ENCODE data around the gene CCDC70.
A peak's percentile ranks its signal among the peaks of the same experiment; 100 is the strongest.

Gene CCDC70

DNA sequence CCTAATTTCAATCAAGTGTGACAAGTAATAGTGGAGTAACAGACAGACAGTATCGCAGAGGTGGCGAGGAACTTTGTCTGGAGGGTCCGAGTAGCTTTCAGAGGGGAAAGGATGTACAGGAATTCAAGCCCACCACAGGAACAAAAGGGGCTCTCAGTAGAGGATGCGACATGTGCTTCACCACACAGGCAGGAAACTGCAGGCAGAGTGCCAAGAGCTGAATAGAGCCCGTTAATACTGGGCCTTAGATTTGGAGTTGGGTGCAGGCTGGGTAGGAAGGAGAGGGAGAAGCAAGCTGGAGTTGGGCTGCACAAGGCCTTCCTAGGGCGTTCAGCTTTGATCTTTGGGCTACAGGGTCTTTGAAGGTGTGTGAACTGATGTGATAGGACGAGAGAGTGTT lies 1.2 kb downstream of the CCDC70 start:
- no peak for DNase-seq (ENCODE audit: low read depth in 2 of 2)

DNA sequence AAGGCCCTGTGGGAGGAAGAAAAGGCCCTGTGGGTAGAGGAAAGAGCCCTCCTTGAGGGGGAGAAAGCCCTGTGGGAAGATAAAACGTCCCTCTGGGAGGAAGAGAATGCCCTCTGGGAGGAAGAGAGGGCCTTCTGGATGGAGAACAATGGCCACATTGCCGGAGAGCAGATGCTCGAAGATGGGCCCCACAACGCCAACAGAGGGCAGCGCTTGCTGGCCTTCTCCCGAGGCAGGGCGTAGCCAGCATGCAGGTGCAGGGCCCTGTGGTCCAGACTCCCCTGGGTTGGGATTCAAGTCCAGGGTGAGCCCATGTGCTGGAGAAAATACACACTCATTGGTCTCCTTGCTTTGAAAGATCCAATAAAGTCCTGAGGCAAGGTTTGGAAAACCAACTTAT lies 4.1 kb downstream of the CCDC70 start:
- DNase-seq (ENCODE audit: low read depth in 2 of 2) = no peak

DNA sequence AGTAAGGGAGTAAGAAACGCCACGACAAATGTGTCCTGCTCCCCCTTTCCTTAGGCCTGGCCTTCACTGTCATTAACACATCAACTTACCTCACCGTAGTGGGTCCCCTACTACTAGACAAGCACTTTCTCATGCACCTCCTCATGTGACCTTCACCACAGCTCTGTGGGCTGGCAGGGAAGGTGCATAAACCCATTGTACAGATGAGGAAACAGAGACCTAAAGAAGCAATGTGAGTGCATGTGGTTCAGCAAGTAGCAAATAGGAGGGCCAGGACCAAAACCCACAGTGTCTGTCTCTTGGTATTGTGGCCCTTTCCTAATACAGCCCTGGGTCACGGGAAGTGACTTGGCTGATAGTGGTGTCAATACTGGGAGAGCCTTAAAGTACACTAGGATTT lies 5.3 kb downstream of the CCDC70 start:
- no peak for DNase-seq (ENCODE audit: low read depth in 2 of 2)

DNA sequence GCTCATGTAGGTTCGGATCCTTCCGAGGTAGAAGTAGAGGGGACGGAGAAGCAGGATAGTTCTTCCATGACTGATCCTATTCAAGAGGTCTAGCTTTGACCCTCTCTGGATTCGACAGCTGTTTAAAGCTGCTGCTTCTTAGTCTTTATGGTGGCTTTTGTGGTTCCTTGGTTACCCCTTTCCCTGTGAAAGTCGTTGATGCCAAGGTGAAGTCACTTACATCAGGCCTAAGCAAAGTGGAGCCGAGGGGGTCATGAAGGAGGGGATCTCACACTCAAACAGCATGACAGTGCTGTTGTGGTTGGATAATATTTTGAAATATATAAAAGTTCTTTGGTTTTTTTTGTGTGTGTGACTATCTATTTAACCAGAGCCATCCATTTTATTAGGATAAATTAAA lies 8.1 kb downstream of the CCDC70 start:
- no peak for DNase-seq (ENCODE audit: low read depth in 2 of 2)

DNA sequence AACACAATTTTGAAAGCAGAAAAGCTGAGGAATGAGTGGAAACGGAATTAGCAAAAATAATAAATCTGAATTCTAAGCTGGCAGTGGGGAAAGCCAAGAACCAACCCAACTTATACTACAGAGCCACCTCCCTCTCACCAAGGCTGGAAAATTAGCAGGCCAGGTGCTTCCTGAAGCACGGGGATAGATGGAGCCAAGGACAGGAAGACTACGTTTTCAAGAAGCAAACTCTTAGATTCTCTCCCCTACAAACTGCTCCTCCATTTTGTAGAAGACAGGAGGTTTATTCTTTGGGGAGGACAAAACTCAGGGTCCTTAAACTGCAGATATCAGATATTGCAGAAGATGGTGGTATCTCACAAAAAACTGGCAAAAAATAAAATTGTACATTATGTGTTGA lies 8.8 kb downstream of the CCDC70 start:
- DNase-seq (ENCODE audit: low read depth in 2 of 2) = no peak

DNA sequence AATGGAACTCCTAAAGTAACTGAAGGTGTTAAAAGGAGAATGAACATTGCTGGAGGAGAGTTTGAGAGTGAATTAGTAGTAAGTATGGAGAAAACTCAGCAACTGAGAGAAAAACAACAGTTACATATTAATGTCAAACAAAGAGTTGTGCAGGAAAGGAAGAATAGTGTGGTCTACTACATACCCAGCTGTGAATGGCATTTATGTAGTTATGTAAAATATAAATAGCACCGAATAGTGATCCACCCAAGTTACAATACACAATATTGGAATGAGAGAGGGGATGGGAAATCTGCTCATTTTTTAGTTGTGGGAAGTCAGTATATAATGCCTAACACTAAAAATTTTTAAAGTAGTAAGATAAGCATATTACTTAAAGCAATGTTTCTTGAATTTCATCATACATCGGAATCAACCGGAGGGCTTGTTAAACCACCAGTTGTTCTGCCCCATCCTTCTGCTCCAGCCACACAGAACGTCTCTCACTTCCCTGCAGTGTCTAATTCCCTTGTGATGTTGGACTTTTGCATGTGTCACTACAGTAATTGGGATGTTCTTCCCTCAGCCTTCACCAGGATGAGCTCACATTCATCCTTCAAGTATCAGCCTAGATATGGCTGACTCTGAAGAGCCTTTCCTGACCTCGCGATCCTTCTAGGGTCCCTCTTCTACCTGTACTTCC lies 11.5 kb downstream of the CCDC70 start:
- DNase-seq (ENCODE audit: low read depth in 2 of 2) = no peak

DNA sequence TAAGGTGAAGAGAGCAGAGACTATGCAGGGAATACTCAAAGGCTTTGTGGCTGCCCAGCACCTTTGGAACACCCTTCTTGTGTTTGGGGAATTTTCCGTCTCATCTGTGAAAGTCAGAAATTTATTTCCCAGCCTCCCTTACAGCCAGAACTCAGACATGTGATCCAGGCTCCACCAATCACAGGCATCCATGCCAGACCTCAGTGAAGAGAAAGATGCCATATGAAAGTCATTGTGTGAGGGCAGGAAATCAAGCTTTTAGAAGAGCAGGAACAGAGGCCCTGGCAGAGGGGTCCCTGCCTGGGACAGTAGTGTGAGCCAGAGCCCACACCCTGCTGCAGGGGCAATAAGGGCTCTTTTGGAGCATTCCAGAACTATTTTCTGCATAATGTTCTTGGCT lies 12.1 kb downstream of the CCDC70 start:
- no peak for DNase-seq (ENCODE audit: low read depth in 2 of 2)

DNA sequence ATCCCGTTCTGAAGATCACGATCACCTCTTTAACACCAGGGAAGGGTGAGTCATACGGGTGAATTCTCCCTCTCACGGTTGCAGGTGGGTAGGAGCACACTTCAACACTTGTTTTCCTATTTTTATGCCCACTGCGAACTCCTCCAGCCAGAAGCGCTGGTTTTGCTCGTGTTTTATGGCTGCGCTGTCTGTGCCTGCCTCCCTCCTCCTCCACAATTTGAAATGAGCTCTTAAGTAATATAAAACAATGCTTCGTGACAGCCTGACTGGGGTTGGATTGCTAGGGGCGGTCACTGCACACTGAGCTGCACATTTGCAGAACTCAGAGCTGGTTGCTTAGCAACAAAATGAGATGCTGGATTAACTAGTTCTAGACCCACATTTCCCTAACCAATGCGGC lies 12.9 kb downstream of the CCDC70 start:
- DNase-seq (ENCODE audit: low read depth in 2 of 2) = no peak

DNA sequence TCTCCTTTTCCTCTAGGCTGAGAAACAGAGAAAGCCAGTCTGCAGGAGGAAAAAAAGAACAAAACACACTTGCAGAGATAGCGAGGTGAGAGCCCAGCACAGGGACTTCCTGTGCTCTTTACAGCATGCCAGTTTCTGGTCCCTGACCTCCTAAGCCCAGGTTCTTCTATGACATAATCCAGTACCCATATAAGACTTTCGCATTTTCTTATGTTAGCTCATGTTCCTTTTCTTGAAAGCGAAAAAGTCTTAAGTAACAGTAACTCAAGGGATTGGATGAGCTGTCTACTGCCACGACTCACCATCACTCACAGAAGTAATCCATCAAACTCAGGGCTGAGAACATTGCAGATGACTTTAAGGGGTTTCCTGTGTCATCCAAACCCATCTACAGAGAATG lies 17.4 kb downstream of the CCDC70 start:
- DNase-seq (ENCODE audit: low read depth in 2 of 2) = no peak

DNA sequence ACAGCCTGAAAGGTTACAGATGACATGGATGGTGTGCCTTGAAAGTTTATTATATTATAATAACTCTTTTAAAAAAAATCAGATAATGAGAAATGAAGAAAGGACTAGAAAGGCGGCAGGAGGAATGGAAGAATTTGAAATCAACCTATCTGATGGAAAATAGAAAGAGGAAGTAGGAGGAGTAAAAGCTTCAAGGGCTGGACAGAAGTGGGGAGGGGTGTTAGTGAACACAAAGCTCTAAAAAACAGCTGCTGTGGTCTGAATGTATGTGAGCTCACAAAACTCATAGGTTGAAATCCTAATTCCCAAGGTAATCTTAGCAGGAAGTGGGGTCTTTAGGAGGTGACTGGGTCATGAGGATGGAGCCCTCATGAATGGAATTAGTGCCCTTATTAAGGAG lies 19.5 kb downstream of the CCDC70 start:
- DNase-seq (ENCODE audit: low read depth in 2 of 2) = no peak

DNA sequence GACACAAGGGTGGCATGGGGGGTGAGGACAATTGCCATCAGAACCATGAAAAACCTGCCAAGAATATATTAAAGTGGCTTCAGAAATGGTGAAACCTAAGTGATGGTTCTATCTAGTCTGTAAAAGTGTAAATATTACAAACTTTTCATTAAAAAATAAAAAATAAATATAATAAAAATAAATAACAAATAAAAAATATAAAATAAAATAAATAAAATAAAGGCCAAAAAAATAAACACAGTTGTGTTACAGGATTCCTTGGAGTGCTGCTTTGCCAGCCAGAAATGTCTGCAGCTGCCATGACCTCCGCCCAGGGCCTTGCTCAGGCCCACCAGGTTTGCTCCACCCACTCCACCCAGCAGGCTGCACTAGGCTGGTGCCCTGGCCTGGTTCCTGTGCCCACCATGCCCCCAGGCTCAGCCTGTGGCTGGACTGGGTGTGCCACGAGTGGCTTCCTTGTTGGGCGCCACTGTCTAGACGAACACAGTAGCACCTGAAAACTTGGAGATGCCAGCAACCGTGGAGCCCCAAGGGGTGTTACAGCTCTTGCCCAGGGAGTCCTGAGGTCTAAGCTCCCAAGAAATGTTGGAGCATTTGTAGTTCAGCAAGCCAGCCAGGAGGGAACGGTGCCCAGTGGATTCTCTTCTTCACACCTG lies 20.9 kb downstream of the CCDC70 start:
- DNase-seq (ENCODE audit: low read depth in 2 of 2) = no peak

DNA sequence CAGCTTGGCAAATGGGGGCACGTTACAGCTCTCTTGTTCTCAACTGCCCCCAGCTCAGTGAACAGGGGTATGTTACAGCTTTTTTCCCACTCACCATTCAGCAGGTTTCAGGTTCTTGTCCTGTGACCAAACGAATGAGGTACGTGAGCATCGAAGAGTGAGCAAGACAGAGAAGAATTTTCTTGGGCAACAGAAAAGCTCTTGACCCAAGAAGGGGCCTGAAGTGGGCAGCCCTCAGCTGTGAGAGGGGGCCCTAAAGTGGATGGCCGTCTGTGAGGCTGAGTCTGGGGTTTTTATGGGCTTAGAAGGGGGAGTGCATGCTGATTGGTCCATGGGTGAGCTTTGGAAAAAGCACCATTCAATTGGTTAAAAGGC lies 21.4 kb downstream of the CCDC70 start:
- DNase-seq (ENCODE audit: low read depth in 2 of 2) = no peak

DNA sequence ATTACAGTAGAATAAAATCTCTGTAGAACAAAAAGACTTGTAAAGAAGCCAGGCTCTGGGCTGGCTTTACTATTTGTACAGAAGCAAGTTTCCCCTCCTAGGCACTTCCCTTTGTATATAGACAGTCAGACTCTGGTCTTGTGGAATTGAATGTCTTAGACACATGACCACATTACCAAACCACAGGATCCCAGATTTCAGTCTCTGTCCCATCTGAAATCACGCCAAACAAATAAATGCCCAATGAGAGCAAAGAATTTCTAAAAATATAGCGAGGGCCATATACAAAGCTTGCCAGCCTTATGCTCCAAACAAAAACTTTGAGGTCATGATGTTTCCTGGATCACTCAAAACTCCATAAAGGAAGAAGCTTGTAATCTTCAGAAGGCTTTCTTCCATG lies 23.9 kb downstream of the CCDC70 start:
- DNase-seq (ENCODE audit: low read depth in 2 of 2) = no peak

DNA sequence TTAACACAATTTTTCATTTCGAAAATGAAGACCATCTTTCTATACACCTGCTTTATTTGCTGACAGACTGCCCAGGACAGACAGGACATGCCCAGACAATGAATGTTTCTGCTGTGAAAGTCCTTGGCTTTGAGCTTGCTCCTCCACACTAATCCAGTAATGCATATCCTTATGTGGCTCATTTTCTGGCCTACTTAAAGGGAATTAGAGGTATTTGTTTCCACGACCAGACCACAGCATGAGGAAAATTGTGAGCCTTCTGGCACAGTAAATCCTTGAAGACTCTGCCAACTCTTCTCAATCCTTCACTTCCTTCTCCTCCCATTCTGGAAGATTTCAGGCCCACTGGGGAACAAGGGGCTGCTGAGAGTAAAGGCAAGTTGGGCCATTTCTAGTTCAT lies 25.7 kb downstream of the CCDC70 start:
- DNase-seq (ENCODE audit: low read depth in 2 of 2) = no peak

DNA sequence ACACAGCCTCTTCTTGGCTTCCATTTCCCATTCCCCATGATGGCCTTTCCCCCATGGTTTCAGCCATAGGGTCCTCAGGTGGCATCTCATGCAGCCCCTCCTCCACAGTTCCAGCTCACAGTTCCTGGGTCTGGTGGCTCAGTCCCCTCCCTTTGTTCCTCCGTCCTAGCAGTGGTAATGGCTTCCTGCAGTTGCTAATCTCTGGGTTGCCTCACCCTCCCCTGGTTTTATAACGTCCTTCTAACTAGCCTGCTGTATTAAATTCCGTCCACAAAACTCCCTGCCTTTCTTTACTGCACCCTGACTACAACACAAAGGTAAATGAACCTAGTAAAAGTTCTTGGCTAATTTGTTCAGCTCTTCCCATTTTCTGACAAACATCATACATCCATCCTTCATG lies 30.9 kb downstream of the CCDC70 start:
- no peak for DNase-seq (ENCODE audit: low read depth in 2 of 2)

DNA sequence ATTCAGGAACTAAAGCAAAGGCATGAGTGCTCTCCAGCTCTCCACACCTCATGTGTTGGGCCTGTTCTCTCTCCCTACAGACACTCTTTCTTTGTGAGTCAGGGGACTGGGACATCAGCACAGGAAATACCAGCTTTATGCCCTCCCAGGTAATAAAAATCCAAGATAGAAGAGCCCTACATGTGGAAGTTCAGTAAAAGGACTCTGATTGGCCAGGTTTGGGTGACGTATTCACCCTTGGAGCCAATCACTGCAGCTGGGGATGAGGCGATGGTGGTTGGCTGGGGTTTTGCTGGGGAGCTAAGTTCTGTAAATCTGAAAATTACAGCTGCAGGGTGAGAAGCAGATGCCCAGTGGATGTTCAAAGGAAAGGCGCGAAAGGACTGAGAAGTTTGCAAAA lies 32.5 kb downstream of the CCDC70 start:
- no peak for DNase-seq (ENCODE audit: low read depth in 2 of 2)

DNA sequence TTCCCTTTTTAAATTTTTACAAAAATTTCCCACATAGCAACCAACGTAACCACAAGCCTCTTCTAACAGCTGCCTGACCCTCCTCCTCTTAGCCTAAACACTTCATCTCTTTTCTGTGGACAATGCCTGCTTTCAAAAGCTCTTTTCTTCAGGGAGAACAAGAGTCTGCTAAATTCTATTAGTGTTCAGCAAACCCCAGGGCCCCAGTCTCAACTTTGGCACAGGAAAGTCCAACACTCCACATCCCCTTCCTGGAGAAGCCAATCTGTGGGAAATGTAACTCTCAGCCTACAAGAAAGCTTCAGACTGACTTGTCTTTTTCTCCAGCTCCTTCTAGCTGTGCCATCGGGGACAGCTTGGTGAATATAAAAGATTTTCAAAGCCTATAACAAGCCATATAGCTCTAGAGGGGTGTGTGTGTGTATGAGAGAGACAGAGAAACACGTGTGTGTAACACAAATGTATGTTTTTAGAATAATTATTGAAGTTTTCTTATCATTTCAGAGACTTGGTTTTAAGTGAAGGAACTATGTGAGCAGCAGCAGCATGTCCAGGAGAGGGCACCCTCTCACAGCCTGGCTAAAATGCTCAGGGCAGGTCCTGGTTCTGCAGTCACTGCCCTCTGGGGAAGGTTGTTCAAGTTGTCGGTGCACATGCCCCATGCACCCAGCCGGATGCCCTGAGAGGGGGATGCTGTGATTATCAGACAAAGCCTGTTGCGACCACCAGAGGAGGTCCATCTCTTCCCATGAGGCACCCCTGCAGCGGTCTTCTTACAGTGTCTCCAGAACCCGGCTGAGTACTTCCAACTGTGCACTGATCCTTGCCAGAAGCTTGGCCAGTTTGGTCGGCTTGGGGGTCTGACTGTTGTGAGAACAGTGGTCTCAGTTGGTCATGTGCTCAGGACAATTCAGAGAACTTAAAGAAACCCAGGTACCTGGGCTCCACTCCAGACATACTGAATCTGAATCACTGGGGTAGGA lies 34.4 kb downstream of the CCDC70 start:
- DNase-seq (ENCODE audit: low read depth in 2 of 2) = peak in 1 of 2 experiments; percentile 26

DNA sequence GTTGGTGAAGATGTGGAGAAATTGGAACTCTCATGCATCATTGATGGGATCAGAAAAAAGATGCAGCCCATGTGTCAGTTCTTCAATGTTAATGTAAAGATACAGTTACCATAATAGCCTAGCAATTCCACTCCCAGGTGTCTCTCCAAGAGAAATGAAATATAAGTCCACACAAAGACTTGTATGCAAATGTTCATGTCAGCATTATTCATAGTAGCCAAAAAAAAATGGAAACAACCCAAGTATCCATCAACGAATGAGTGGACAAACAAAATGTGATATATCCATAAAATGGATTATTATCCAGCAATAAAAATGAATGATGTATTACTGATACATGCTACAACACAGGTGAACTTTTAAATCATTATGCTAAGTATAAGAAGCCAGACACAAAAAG lies 38.7 kb downstream of the CCDC70 start:
- no peak for DNase-seq (ENCODE audit: low read depth in 2 of 2)

DNA sequence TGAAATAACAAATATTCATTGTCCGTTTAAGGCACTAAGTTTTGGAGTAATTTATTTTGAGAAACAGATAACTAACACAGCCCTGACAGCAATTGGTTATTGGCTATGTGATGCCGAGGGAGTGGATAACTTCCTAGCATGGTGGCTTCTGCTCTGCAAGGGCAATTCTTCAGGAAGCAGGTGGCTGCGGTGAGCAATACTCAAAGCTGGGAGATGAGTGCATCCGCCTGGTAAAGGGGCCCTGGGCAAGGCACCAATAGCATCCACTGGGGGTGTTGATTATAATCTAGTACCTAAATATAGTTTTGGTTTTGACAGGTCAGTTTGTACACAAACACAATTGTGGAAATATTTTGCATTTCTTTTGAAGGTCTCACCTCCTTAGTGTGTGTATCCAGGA lies 41.0 kb downstream of the CCDC70 start:
- DNase-seq (ENCODE audit: low read depth in 2 of 2) = no peak

DNA sequence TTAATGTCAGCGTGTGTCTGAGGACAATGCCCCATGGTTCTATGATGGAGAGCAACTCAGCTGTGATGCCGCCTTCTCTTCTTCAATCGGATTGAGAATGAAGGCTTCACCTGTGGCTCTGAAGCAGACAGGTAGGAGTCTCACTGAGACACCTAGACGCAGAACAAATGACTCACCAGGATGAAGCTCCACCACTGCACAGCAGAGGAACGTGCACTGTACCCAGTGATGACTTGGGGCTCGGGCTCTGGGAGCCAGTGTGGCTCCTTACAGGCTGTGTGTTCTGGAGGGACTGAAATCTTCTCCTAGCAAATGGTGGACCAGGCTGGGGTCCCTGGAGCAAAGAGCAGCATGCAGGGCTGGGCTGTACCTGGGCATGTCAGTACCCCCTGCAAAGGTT lies 44.0 kb downstream of the CCDC70 start:
- DNase-seq (ENCODE audit: low read depth in 2 of 2) = no peak

DNA sequence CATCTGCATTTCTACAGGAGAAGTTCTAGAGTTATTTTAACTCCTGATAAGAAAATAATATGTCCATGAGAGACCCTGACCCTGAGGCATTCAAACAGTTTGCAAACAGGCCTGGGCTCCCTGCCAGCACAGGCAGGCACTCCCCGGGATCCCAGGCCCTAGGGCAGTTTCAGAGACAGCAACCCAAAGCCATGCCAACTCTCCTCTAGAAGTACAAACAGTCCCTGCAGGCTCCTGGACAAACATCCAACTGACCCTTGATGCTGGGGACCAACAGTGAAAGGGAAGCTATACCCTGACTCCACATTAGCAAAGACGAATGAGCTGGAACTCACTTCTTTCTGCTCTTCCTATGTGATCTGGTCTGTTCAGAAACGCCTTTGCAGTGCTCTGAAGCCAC lies 44.8 kb downstream of the CCDC70 start:
- DNase-seq (ENCODE audit: low read depth in 2 of 2) = no peak

DNA sequence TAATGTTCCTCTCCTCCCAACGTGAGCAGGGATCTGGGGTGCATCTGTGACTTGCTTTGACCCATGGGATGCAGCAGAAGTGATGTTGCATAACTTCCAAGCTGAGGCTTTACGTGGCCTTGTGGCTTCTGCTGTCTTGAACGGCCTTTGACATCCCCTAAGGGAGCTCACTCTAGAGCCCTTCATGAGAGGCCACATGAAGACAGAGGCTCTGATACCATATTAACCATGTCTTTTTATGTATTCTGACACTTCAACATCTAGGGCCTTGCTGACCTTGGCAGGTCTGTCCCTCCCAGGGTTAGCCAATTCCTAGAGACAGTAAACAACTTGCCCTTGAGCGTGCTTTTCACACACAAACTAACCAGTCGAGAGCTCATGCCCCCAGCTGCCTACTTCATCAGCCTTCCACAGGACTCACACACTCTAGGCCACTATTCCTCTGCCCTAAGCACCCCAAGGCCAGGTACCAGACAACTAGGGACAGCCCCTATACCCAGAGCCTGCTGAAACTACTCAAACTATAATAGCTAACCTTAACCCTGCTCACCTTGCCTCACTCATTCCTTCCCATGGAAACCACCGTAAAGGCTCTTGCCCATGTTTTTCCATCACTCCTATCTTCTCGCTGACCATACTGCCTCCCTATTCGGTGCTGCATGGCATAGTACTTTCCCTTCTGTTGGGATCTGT lies 45.4 kb downstream of the CCDC70 start:
- DNase-seq (ENCODE audit: low read depth in 2 of 2) = no peak

Measured in stimulated activated CD4-positive, alpha-beta T cell treated with anti-CD3 and anti-CD28 coated beads, Interleukin-12 subunit alpha, Interleukin-12 subunit beta, amount 100 ng/mL, for 24 hours (primary cell).